Activated CD4-positive, alpha-beta T cell treated with anti-CD3 and anti-CD28 coated beads, Interleukin-2, amount 50 U/mL, for 48 hours (primary cell): ENCODE data around the gene SMAD6.

Source experiments
- DNase-seq, 2 experiments: peaks; one replicate each; pipeline ENCODE4 v3.0.0-alpha.2; 2020

The SMAD6 gene

DNA sequence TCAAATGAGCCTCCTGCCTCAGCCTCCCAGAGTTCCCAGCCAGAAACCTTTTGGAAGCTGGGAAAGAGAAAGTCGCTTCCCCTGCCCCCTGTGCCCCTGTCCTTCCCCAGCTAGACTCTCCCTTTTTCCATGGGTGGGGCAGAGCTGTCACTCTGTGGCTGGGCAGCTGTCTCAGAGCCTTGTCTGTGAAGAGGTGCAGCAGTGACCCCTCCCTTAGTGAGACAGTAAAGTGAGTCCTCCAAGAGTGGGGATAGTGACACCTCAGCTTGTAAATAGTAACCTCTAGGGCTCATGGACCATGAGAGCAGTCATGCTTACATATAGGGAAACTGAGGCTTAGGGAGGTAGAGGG, 76.3 kb downstream of the SMAD6 start:
- no peak for DNase-seq

DNA sequence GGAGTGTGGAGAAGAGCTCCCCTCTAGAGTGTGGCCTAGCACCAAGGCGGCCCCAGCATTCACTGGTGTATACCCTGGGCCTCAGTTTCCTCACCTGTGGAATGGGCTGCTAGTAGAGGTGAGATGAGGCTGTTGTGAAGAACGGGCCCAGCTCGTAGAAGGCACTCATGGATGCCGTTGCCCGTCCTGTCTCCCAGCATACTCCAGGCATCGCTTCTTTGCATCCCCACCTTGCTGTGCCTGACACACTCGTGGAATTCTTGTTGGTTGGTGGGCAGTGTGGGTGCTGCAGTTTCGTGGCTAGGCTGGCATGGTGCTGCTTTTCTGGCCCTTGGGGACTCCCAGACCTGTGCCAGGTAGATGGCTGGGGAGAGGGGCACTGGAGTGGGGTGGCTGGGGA, 76.7 kb downstream of the SMAD6 start:
- DNase-seq = no peak

GRCh38 chr15:66779331-66780009, 77.4 kb downstream of the SMAD6 start:
- DNase-seq = no peak

DNA sequence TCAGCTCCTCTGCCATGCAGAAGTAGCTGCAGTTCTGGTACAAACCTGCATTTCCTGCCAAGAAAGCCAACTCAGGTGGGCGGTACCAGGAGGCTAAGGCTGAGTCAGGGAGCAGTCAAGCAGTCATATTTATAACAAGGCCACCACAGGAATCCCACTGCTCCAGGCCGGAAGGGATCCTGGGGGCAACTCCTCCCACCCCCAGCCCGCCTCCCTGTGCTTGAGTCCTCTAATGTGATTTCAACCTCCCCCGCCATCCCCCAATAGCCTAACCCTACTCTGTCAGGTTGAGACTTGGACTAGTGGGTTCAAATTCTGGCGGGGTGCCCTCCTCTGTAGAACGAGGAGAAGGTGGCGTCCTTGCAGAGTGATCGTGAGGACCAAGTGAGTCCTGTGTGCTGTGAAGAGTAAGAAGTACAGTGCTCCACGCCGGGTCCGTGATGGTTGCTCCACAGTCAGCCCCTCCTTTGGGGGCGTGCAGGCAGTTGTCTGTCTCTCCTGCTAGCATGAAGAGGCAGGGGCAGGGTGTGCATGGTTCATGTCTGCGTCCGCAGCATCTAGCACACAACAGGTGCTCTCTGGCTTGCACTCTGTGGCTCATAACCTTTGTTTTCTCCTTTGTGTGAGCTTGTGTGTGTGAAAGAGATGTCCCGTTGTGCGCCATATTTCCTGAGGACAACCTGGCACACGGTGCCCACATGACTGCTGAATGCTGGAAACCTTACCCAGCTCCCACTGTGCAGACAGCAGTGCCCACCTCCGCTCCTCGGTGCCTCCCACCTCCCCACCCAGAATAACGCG, 78.3 kb downstream of the SMAD6 start:
- no peak for DNase-seq

GRCh38 chr15:66780973-66781718, 79.1 kb downstream of the SMAD6 start:
- no peak for DNase-seq

GRCh38 chr15:66782785-66783184, 80.7 kb downstream of the SMAD6 start:
- DNase-seq = no peak

- DNase-seq = no peak
These were observed 81.3 kb downstream of the SMAD6 start for GRCh38 chr15:66783314-66783713.

DNA sequence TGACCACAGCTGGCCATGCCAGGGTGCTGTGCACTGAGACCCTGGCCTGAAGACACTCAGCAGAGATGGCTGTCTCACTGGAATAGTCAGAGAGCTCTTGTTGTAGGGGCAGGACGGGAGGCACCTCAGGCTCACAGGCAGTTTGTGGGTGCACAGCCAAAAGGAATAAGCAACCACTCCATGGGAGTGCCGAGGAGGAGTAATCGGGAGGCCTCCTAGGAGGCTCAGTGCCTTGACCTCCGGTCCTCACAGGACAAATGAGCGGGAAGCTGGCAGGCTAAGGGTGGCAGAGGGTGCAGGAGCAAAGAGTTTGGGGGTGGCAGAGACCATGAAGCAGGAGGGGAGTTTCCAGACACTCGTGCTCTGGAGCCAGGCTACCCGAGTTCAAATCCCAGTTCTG, 81.7 kb downstream of the SMAD6 start:
- DNase-seq = no peak

GRCh38 chr15:66784174-66784573, 82.1 kb downstream of the SMAD6 start:
- no peak for DNase-seq

DNA sequence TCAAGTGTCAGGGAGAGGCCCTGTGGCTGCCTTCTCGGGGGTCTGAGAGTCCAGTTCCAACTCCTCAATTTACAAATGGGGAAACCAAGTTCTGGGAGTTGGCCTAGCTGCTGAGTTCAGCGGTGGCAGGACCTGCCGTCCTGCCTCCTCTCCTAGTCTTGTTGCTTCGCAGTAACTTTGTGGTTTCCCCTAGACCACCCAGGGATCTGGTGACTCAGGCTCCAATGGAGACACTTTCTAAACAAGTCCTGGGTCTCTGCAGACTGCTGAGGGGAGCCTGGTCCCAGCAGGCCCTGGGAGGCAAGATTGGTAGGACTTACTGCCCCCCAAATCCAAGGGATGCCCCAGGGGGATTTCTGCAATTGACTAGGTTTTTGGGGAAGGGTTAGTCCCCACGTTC, 83.6 kb downstream of the SMAD6 start:
- no peak for DNase-seq

GRCh38 chr15:66786222-66786621, 84.2 kb downstream of the SMAD6 start:
- no peak for DNase-seq

DNA sequence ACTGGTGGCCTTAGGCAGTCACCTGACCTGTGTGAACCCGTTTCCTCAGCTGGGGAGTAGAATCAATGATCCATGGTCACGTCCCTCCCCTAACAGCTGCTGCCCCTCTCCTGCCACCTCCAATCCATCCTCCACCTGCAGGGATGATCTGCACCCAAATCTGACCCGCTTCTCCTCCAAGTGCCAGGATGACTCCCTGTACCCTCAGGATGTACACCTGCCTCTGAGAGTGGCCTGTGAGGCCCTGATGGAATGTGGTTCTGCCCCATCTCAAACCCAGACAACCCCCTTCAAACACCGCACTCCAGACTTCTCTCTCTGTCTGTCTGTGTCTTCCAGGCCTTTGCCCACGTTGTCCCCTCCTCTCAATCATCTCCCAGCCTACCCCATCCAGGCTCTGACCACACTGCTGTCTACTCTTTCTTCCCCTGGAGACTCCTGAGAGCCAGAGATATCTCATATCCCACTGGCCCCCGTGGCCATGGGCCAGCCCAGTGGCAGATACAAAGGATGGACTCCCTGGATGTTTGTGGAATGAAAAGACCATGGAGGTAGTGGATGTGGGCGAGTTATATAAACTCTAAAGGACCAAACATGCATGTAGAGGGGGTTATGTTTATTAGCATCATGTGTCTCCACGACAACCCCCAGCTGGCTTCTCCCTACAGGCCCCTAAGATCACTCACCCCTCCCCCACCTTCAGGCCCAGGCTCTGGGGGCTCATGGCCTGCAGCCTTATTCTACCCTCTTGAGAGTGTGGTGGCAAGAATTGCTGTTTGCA, 84.9 kb downstream of the SMAD6 start:
- DNase-seq = no peak

DNA sequence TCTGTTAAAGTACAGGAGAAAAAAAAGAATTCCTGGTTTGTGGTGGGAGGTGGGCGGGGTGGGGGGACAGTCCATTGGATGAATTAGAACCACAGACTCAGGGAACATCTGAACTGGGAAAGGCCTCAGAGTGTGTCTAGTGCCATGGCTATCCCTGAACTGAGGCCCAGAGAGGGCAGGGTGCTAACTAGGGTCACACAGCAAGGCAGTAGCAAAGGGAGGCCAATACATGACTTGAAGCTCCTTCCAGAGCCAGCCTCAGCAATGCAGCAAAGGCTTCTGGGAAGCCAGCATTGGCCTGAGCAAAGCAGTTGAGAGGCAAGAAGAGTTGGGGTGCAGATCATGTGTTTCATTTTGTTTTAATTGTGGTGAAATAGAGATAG, 85.4 kb downstream of the SMAD6 start:
- no peak for DNase-seq

- DNase-seq = no peak
These were observed 86.0 kb downstream of the SMAD6 start for GRCh38 chr15:66788024-66788423.

DNA sequence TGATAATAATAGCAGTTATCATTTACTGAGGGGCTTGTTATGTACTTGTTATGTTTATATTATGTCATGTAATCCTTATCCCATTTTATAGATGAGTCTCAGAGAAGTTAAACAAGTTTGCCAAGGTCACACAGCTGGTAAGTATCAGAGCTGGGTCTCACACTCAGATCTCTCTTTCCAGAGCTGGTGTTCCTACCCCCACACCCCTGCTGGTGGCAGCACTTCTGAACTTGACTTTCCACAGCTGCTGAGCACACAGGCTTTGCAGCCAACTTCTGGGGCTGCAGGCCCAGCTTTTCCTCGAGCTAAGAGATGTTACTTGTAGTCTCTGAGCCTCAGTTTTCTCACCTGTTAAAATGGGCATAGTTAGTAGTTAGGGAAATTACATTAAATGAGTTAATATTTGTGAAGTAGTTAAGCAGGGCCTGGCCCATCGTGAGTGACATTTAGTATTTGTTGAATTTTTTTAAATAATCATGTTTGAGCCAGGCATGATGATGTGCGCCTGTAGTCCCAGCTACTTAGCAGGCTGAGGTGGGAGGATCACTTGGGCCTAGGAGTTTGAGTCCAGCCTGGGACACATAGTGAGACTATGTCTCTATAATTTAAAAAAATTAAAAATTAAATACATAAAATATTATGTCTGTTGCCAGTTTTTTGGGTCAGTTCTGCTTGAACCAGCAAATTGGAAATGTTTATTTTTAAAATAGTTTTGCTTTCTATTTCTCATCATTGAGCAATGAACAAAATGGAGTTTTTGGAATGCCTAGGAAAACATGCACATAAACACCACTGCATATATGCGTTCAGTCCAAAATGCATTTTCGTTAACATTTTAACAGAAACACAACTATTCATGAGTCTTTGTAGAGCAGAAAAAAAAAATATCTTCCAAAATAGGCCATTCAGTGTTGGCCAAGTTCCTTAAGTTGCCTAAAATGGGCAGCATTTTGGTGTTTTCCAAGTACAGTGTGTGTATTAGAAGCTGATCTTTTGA, 87.3 kb downstream of the SMAD6 start:
- DNase-seq = no peak

DNA sequence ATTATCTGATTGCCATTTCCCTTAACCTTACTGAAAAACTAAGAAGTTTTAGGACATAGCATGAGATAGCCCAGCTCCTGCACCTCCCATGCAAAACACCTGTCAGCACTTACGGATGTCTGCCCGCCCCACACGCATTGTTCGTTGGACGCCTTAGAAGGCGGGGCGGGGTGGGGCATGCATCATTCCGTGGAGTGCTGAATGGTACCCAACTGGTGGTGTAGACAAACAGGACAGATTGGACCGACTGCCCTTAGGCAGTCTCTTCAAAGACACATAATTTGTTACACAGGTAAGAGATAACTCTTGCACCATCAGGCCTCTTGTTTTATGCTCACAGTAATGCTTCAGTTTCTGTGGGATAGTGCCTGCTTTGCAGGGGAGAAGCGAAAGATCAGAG, 93.8 kb downstream of the SMAD6 start:
- no peak for DNase-seq

- DNase-seq = no peak
These were observed 94.3 kb downstream of the SMAD6 start for GRCh38 chr15:66796343-66796742.

GRCh38 chr15:66797921-66798320, 95.9 kb downstream of the SMAD6 start:
- DNase-seq = no peak

DNA sequence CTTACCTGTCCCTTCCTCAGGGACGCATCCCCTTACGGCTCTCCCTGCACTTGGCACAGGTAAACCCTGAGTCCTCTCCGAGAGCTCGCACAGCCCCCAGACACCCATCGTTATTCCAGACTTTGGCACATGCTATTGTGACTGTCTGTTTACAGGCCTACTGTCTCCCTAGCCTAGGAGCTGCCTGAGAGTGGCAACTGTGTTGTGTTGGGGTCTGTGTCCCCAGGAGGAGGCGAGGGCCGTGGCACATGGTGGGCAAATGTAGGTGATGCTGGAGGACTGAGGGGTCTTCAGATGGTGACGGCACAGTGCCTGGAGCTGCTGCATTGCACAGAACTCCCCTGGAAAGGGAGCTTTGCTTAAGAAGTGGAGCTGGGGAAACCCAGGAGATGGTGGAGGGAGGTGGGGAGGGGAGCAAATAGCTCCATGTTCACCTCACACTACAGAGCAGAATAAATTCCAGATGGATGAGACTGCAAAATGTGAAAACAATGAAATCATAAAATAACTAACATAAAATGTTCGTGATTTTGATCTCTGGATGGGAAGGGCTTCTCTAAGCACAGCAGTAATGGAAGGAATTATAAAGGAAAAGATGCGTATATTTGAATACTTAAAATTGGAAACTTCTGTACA, 96.5 kb downstream of the SMAD6 start:
- DNase-seq = no peak

DNA sequence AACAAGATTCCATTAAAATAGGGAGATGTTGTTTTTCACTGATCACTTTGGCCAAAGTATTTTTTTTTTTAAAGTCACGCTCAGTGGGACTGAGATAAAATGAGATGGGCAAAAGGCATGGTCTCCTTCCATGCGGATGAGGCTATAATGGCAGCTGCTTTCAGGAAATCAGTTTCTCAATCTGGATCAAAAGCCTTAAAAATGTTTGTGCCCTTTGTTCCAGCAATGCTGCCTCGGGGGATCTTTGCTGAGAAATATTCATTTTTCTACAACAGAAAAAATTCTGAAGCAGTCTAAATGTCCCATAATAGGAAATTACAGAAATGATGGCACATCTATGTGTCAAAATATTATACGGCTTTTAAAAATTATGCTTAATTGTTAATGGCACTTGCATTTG, 97.2 kb downstream of the SMAD6 start:
- no peak for DNase-seq

GRCh38 chr15:66800584-66801235, 98.7 kb downstream of the SMAD6 start:
- DNase-seq = no peak
